ENCODE results near the gene ABHD2.
"Not testable (repeated sequence)": the region's sequence is repeated elsewhere in the genome, so short reads cannot be mapped to it uniquely, and the experiment has no call there.

ABHD2 gene

GRCh38 chr15:89087830-89088604 lies at the start of gene ABHD2:
Gene ABHD2, plus strand, starts transcription at chr15:89088456. Its CDS starts 27,872 bp downstream, at chr15:89116328.
- Mint-ChIP-seq H3K36me3 (no peaks in the 10 kb centered on the region), H3K27ac (peak within 1 kb of the TSS; percentile 97)

GRCh38 chr15:89039142-89039541 lies 49.1 kb upstream of the ABHD2 start:
- Mint-ChIP-seq H3K4me3 (no peak overlapping the region), H3K27ac (no peak overlapping the region), H3K27me3 (peaks cover 13% of the 10 kb centered on the region), H3K9me3 (no peaks in the 10 kb centered on the region), H3K4me1 (no peaks in the 10 kb centered on the region), H3K36me3 (no peaks in the 10 kb centered on the region)
- no peak for DNase-seq (ENCODE audit: low spot score in 2 of 2)
- no peak for ATAC-seq (ENCODE audit: low read depth)

More at GRCh38 chr15:89087830-89088604, at the start of gene ABHD2:
- H3K27me3 Mint-ChIP-seq: no peaks in the 10 kb centered on the region
- no peak within 1 kb of the TSS for H3K4me3 Mint-ChIP-seq
- DNase-seq (ENCODE audit: low spot score in 2 of 2): peak; percentile 98
- H3K9me3 Mint-ChIP-seq: no peaks in the 10 kb centered on the region
- peaks cover 28% of the 10 kb centered on the region for H3K4me1 Mint-ChIP-seq
- ATAC-seq (ENCODE audit: low read depth): peak; percentile 90

GRCh38 chr15:89041507-89041906 lies 46.7 kb upstream of the ABHD2 start:
- H3K4me1 Mint-ChIP-seq: no peaks in the 10 kb centered on the region
- no peak overlapping the region for H3K4me3 Mint-ChIP-seq
- no peaks in the 10 kb centered on the region for H3K9me3 Mint-ChIP-seq
- no peak overlapping the region for H3K27ac Mint-ChIP-seq
- peaks cover 11% of the 10 kb centered on the region for H3K27me3 Mint-ChIP-seq
- no peaks in the 10 kb centered on the region for H3K36me3 Mint-ChIP-seq
- ATAC-seq (ENCODE audit: low read depth) (no peak), DNase-seq (ENCODE audit: low spot score in 2 of 2) (no peak)

GRCh38 chr15:89042387-89042786 lies 45.9 kb upstream of the ABHD2 start:
- H3K4me3 Mint-ChIP-seq: no peak overlapping the region
- DNase-seq (ENCODE audit: low spot score in 2 of 2) (no peak), ATAC-seq (ENCODE audit: low read depth) (no peak)
- no peaks in the 10 kb centered on the region for H3K4me1 Mint-ChIP-seq
- H3K27ac Mint-ChIP-seq: no peak overlapping the region
- H3K9me3 Mint-ChIP-seq: no peaks in the 10 kb centered on the region
- no peaks in the 10 kb centered on the region for H3K36me3 Mint-ChIP-seq
- peaks cover 11% of the 10 kb centered on the region for H3K27me3 Mint-ChIP-seq

- Mint-ChIP-seq H3K4me1 (no peaks in the 10 kb centered on the region), H3K27ac (no peak overlapping the region), H3K27me3 (peaks cover 3% of the 10 kb centered on the region), H3K36me3 (no peaks in the 10 kb centered on the region), H3K9me3 (no peaks in the 10 kb centered on the region), H3K4me3 (no peak overlapping the region)
- DNase-seq (ENCODE audit: low spot score in 2 of 2) (no peak), ATAC-seq (ENCODE audit: low read depth) (no peak)
These were observed 44.9 kb upstream of the ABHD2 start for GRCh38 chr15:89043031-89044002.

- DNase-seq (ENCODE audit: low spot score in 2 of 2); H3K36me3 Mint-ChIP-seq; H3K27ac Mint-ChIP-seq; H3K4me3 Mint-ChIP-seq; H3K9me3 Mint-ChIP-seq; H3K4me1 Mint-ChIP-seq; ATAC-seq (ENCODE audit: low read depth): not testable (repeated sequence)
- H3K27me3 Mint-ChIP-seq: peaks cover 12% of the 10 kb centered on the region
These were observed 39.1 kb upstream of the ABHD2 start for GRCh38 chr15:89049016-89049666.

- ATAC-seq (ENCODE audit: low read depth) (no peak), DNase-seq (ENCODE audit: low spot score in 2 of 2) (no peak)
- peaks cover 12% of the 10 kb centered on the region for H3K27me3 Mint-ChIP-seq
- H3K4me1 Mint-ChIP-seq: peaks cover 4% of the 10 kb centered on the region
- H3K27ac Mint-ChIP-seq: no peak overlapping the region
- H3K36me3 Mint-ChIP-seq: peaks cover 2% of the 10 kb centered on the region
- no peak overlapping the region for H3K4me3 Mint-ChIP-seq
- peaks cover 4% of the 10 kb centered on the region for H3K9me3 Mint-ChIP-seq
These were observed 36.4 kb upstream of the ABHD2 start for GRCh38 chr15:89051875-89052274.

- DNase-seq (ENCODE audit: low spot score in 2 of 2) (no peak), ATAC-seq (ENCODE audit: low read depth) (no peak)
- Mint-ChIP-seq H3K27me3 (peaks cover 12% of the 10 kb centered on the region), H3K36me3 (peaks cover 2% of the 10 kb centered on the region), H3K27ac (no peak overlapping the region), H3K4me3 (no peak overlapping the region), H3K9me3 (peaks cover 4% of the 10 kb centered on the region), H3K4me1 (peaks cover 4% of the 10 kb centered on the region)
These were observed 35.8 kb upstream of the ABHD2 start for GRCh38 chr15:89052474-89052873.

- Mint-ChIP-seq H3K9me3 (no peaks in the 10 kb centered on the region), H3K27me3 (peaks cover 13% of the 10 kb centered on the region), H3K4me3 (no peak overlapping the region), H3K36me3 (peaks cover under 1% of the 10 kb centered on the region), H3K4me1 (peaks cover under 1% of the 10 kb centered on the region), H3K27ac (no peak overlapping the region)
- no peak for ATAC-seq (ENCODE audit: low read depth)
- DNase-seq (ENCODE audit: low spot score in 2 of 2): no peak
These were observed 33.4 kb upstream of the ABHD2 start for GRCh38 chr15:89054873-89055272.

GRCh38 chr15:89057506-89058133 lies 30.6 kb upstream of the ABHD2 start:
- H3K4me3 Mint-ChIP-seq: no peak overlapping the region
- H3K36me3 Mint-ChIP-seq: no peaks in the 10 kb centered on the region
- H3K27ac Mint-ChIP-seq: no peak overlapping the region
- peak; percentile 81 for ATAC-seq (ENCODE audit: low read depth)
- DNase-seq (ENCODE audit: low spot score in 2 of 2): peak; percentile 78 to 81
- H3K9me3 Mint-ChIP-seq: no peaks in the 10 kb centered on the region
- no peaks in the 10 kb centered on the region for H3K4me1 Mint-ChIP-seq
- H3K27me3 Mint-ChIP-seq: peaks cover 7% of the 10 kb centered on the region

- Mint-ChIP-seq H3K4me3 (no peak overlapping the region), H3K27ac (no peak overlapping the region), H3K9me3 (no peaks in the 10 kb centered on the region), H3K27me3 (peaks cover 5% of the 10 kb centered on the region), H3K36me3 (no peaks in the 10 kb centered on the region), H3K4me1 (no peaks in the 10 kb centered on the region)
- no peak for DNase-seq (ENCODE audit: low spot score in 2 of 2)
- ATAC-seq (ENCODE audit: low read depth): no peak
These were observed 29.9 kb upstream of the ABHD2 start for GRCh38 chr15:89058376-89058775.

- H3K27ac Mint-ChIP-seq: no peak overlapping the region
- H3K36me3 Mint-ChIP-seq: no peaks in the 10 kb centered on the region
- DNase-seq (ENCODE audit: low spot score in 2 of 2): no peak
These were observed 29.3 kb upstream of the ABHD2 start for GRCh38 chr15:89058876-89059405.

GRCh38 chr15:89066280-89066679 lies 22.0 kb upstream of the ABHD2 start:
- H3K9me3 Mint-ChIP-seq: peaks cover 13% of the 10 kb centered on the region
- ATAC-seq (ENCODE audit: low read depth) (no peak), DNase-seq (ENCODE audit: low spot score in 2 of 2) (no peak)
- H3K4me1 Mint-ChIP-seq: no peaks in the 10 kb centered on the region
- H3K4me3 Mint-ChIP-seq: no peak overlapping the region
- H3K27me3 Mint-ChIP-seq: no peaks in the 10 kb centered on the region
- H3K36me3 Mint-ChIP-seq: peaks cover 5% of the 10 kb centered on the region
- H3K27ac Mint-ChIP-seq: no peak overlapping the region

More at GRCh38 chr15:89058876-89059405, 29.3 kb upstream of the ABHD2 start:
- Mint-ChIP-seq H3K4me1 (no peaks in the 10 kb centered on the region), H3K27me3 (peaks cover 4% of the 10 kb centered on the region), H3K4me3 (no peak overlapping the region), H3K9me3 (no peaks in the 10 kb centered on the region)
- no peak for ATAC-seq (ENCODE audit: low read depth)

Measured in memory B cell (primary cell).